Thyroid gland (tissue), 4 donors: Measurements from ENCODE around the gene AP3S2.

Source experiments
- CTCF ChIP-seq, 6 experiments: fragments of 200-600 bp in 3 of 6; fragments of 450-650 bp in 3 of 6; sonication (generic) in 3 of 6; IDR thresholded peaks; one replicate each; pipeline ENCODE4 v1.5.1; 2016 to 2019; ENCODE audit warnings: antibody characterized with exemption in 6 of 6, mild to moderate bottlenecking in 2 of 6, inconsistent platforms in 1 of 6, moderate library complexity in 1 of 6
- POLR2A ChIP-seq, 2 donors: fragments of 450-650 bp; IDR thresholded peaks; one replicate each; pipeline ENCODE4 v1.6.1; 2017; ENCODE audit warnings: antibody characterized with exemption in 2 of 2, mild to moderate bottlenecking in 2 of 2, moderate library complexity in 1 of 2

DNA sequence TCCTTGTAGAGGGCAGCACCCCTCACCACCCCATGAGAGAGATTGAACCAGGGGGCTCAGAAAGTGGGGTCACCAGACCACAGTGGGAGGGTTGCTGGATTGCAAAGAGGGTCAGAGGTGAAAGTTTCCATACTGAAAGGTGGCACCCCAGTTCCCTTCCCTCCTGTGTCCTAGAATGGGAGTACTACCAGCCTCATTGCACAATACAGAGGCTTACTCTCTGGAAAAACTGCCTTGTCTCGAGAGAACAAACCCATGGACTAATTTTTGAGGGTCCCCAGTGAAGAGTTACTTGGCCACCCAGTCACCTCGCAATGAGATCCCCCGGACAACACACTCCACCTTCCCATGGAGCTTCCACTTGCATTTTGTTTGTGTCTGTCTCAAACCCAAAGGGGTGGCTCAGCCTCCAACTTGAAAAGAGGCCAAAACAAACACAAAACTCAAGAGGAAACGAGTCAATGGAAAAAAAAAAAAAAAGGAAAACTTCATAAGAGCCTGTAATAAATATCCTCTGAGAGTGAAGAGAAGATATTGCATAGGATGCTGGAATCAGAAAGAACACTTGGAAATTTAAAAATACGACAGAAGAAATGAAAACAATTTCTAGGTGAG is 99.1 kb downstream of the AP3S2 start:
- TF ChIP-seq CTCF (IDR thresholded peaks at IDR 0.05) (no peak), POLR2A (IDR thresholded peaks at IDR 0.05) (no peak)
